Neuronal stem cell (in vitro differentiated cells): ENCODE data around the gene ZNF705A.
"Not testable (repeated sequence)": the region's sequence is repeated elsewhere in the genome, so short reads cannot be mapped to it uniquely, and the experiment has no call there.

Experiments used
- DNase-seq: peaks from one replicate; pipeline ENCODE4 v3.0.0-alpha.2; 2013; ENCODE audit warnings: low spot score
- H2AFZ ChIP-seq: one replicate; pipeline ENCODE4 v1.6.1; 2013; ENCODE audit warnings: mild to moderate bottlenecking, low read length, inconsistent platforms
- H2AK5ac ChIP-seq: 2 replicates; pipeline ENCODE4 v1.6.1; 2013; ENCODE audit warnings: low read depth, mild to moderate bottlenecking, inconsistent platforms, low read length, moderate library complexity, mixed read lengths
- H2BK120ac ChIP-seq: 2 replicates; pipeline ENCODE4 v1.6.1; 2013; ENCODE audit warnings: low read depth, mild to moderate bottlenecking, inconsistent platforms, low read length, moderate library complexity, mixed read lengths
- H2BK12ac ChIP-seq: one replicate; pipeline ENCODE4 v1.6.1; 2013; ENCODE audit warnings: low read length, inconsistent platforms
- H2BK15ac ChIP-seq: 2 replicates; pipeline ENCODE4 v1.6.1; 2013; ENCODE audit warnings: mild to moderate bottlenecking, low read length, inconsistent platforms, mixed read lengths
- H2BK5ac ChIP-seq: one replicate; pipeline ENCODE4 v1.6.1; 2013; ENCODE audit warnings: inconsistent platforms, mild to moderate bottlenecking, low read length, moderate library complexity
- H3K14ac ChIP-seq: one replicate; pipeline ENCODE4 v1.6.1; 2013; ENCODE audit warnings: low read length, inconsistent platforms
- H3K18ac ChIP-seq: 2 replicates; pipeline ENCODE4 v1.6.1; 2013; ENCODE audit warnings: low read length, inconsistent platforms
- H3K23ac ChIP-seq: 2 replicates; pipeline ENCODE4 v1.6.1; 2013; ENCODE audit warnings: low read depth, mild to moderate bottlenecking, mixed read lengths, low read length, inconsistent platforms; ENCODE audit not compliant: poor library complexity
- H3K27ac ChIP-seq: replicated peaks from 3 replicates; pipeline ENCODE4 v1.5.1; 2013; ENCODE audit warnings: low read length, inconsistent platforms
- H3K27me3 ChIP-seq, 3 experiments: 2 replicates each; pipeline ENCODE4 v1.6.1; 2013; ENCODE audit warnings: low read length in 3 of 3, mild to moderate bottlenecking in 2 of 3, inconsistent platforms in 1 of 3, low read depth in 1 of 3, mixed read lengths in 1 of 3, moderate library complexity in 1 of 3; ENCODE audit not compliant: control insufficient read depth in 3 of 3, insufficient read depth in 3 of 3
- H3K36me3 ChIP-seq, 2 donors: replicated peaks in 1 of 2; 2 replicates each; pipeline ENCODE4 v1.6.1; 2013; ENCODE audit warnings: low read length in 2 of 2; ENCODE audit not compliant: control insufficient read depth in 2 of 2, insufficient read depth in 2 of 2
- H3K4ac ChIP-seq: 2 replicates; pipeline ENCODE4 v1.6.1; 2013; ENCODE audit warnings: inconsistent platforms, mild to moderate bottlenecking, low read length, moderate library complexity
- H3K4me1 ChIP-seq, 2 donors: 1 replicate in 1 of 2; 2 replicates in 1 of 2; pipeline ENCODE4 v1.6.1; 2013; ENCODE audit warnings: low read length in 2 of 2, low read depth in 1 of 2; ENCODE audit not compliant: control insufficient read depth in 2 of 2, insufficient read depth in 1 of 2
- H3K4me2 ChIP-seq: one replicate; pipeline ENCODE4 v1.6.1; 2013; ENCODE audit warnings: mild to moderate bottlenecking, low read length, inconsistent platforms; ENCODE audit not compliant: insufficient read depth, poor library complexity, severe bottlenecking
- H3K4me3 ChIP-seq, 2 donors: 2 replicates each; pipeline ENCODE4 v1.5.1; 2013; ENCODE audit warnings: low read length in 2 of 2, mild to moderate bottlenecking in 2 of 2, inconsistent platforms in 1 of 2, moderate library complexity in 1 of 2
- H3K79me1 ChIP-seq: one replicate; pipeline ENCODE4 v1.6.1; 2013; ENCODE audit warnings: low read depth, mild to moderate bottlenecking, inconsistent platforms, low read length, moderate library complexity
- H3K9ac ChIP-seq: one replicate; pipeline ENCODE4 v1.6.1; 2013; ENCODE audit warnings: mild to moderate bottlenecking, low read depth, low read length, inconsistent platforms; ENCODE audit not compliant: poor library complexity
- H3K9me3 ChIP-seq, 2 donors: replicated peaks in 1 of 2; 2 replicates each; pipeline versions ENCODE3 to v1.6.1; 2013; ENCODE audit warnings: low read length in 2 of 2, mild to moderate bottlenecking in 2 of 2, inconsistent platforms in 1 of 2, low read depth in 1 of 2, mixed read lengths in 1 of 2, moderate library complexity in 1 of 2; ENCODE audit not compliant: control insufficient read depth in 2 of 2, insufficient read depth in 1 of 2
- H4K8ac ChIP-seq: one replicate; pipeline ENCODE4 v1.6.1; 2013; ENCODE audit warnings: low read depth, mild to moderate bottlenecking, inconsistent platforms, low read length, moderate library complexity
- H4K91ac ChIP-seq: one replicate; pipeline ENCODE4 v1.6.1; 2013; ENCODE audit warnings: low read length, low read depth, mild to moderate bottlenecking, inconsistent platforms; ENCODE audit not compliant: poor library complexity
- WGBS, 2 donors: extraction: QIAGEN DNeasy Blood & Tissue Kit; methylation state at CpG; one replicate each; pipeline ENCODE4 v1.1.7; 2013; ENCODE audit warnings: missing lambda C conversion rate in 2 of 2, mixed read lengths in 1 of 2; ENCODE audit not compliant: insufficient read length in 2 of 2, insufficient replicate concordance in 1 of 2; ENCODE audit errors: extremely low coverage in 2 of 2; 5-methylcytosine and 5-hydroxymethylcytosine counted together

Gene ZNF705A

DNA sequence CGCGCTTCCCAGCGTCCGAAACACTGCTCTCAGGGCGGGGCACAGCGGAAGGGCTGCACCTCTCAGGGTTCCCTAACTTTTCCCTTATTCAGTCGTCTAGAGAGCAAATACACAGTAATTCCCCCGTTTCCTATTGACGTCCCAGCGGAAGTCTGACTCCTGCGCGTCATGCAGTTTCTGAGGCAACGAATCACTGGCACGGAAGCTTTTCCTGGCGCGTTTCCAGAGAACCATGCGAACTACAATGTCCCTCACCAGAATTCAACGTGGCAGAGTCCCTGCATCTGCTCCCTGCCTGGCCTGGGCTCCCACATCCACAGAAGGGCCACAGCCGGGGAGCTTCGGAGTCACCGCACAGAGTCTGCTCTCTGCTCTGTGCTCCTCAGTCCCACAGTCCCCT, 64.6 kb downstream of the ZNF705A start:
- no CpG with 5 or more reads among the region's 21 CpGs for WGBS, 2 donors
- not testable (repeated sequence) for H2BK12ac ChIP-seq

GRCh38 chr12:8221844-8222243, 65.0 kb downstream of the ZNF705A start:
- not testable (repeated sequence) for H3K4me2 ChIP-seq, H2BK15ac ChIP-seq, H2BK5ac ChIP-seq, H2BK120ac ChIP-seq, H2AFZ ChIP-seq, H2BK12ac ChIP-seq, H3K4me3 ChIP-seq, H3K14ac ChIP-seq, H3K4ac ChIP-seq, H3K27ac ChIP-seq, H3K9ac ChIP-seq, H3K23ac ChIP-seq, H3K79me1 ChIP-seq, H3K27me3 ChIP-seq, H3K4me1 ChIP-seq, H4K8ac ChIP-seq, H3K36me3 ChIP-seq, H4K91ac ChIP-seq, H2AK5ac ChIP-seq, DNase-seq, H3K18ac ChIP-seq, H3K9me3 ChIP-seq
- no CpG with 5 or more reads among the region's 21 CpGs for WGBS, 2 donors

More for the DNA sequence above, 64.6 kb downstream of the ZNF705A start:
- not testable (repeated sequence) for H3K27ac ChIP-seq, H2AFZ ChIP-seq, H3K36me3 ChIP-seq, H3K79me1 ChIP-seq, H3K4me1 ChIP-seq, H2AK5ac ChIP-seq, H3K4me3 ChIP-seq, H3K27me3 ChIP-seq, H3K4me2 ChIP-seq, H2BK120ac ChIP-seq, H3K18ac ChIP-seq, H4K91ac ChIP-seq, H3K14ac ChIP-seq, H4K8ac ChIP-seq, H3K4ac ChIP-seq, H2BK5ac ChIP-seq, H3K9me3 ChIP-seq, DNase-seq, H3K9ac ChIP-seq, H2BK15ac ChIP-seq, H3K23ac ChIP-seq

DNA sequence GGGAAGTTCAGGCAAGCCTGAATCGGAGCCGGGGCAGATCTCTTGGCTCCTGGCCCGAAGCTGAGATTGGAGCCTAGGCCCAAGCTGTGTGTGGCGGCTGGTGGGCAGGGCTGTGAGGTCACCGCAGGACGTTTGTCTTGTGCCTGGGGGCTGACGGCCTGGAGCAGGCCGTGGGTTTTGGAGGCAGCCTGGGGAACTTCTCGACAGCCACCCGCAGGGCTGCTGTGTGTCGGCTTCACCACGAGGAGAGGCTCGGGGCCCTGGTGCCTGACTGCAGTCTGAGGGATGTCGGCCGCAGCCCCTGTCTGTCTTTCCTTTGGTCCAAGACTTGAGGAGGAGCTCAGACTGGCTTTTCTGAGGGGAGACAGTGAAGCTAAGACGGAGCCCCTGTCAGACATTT, 65.5 kb downstream of the ZNF705A start:
- not testable (repeated sequence) for H3K36me3 ChIP-seq, H3K9ac ChIP-seq, H3K23ac ChIP-seq, H3K4me1 ChIP-seq, H2AK5ac ChIP-seq, DNase-seq, H2BK120ac ChIP-seq, H3K27ac ChIP-seq, H3K9me3 ChIP-seq, H3K4me2 ChIP-seq, H2BK15ac ChIP-seq, H2AFZ ChIP-seq, H3K14ac ChIP-seq, H3K79me1 ChIP-seq, H3K27me3 ChIP-seq, H2BK5ac ChIP-seq, H4K91ac ChIP-seq, H4K8ac ChIP-seq, H3K4ac ChIP-seq, H3K4me3 ChIP-seq, H3K18ac ChIP-seq, H2BK12ac ChIP-seq
- no CpG with 5 or more reads among the region's 16 CpGs for WGBS, 2 donors

DNA sequence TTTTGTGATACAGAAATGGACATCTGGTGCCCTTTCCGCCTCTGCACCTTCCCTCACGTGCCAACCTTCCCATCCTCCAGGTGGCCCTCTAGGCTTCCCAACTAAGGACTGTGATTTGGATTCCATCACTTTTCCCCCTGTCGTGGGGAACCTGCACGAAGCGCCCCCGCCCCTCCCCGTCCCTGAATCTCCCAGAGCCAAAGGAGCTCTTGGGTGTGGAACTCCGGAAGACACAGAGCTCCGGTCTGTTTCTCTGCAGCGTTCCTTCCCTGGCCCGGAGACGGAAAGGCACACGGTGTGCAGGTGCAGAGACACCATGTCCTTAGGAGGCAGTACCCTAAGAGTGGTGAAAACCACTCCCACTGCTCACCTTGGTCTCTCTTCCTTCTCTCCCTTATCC, 66.8 kb downstream of the ZNF705A start:
- H3K4me3 ChIP-seq, H2BK15ac ChIP-seq, H3K18ac ChIP-seq, H3K36me3 ChIP-seq, H3K4me2 ChIP-seq, H3K27ac ChIP-seq, H2AK5ac ChIP-seq, H3K4ac ChIP-seq, H3K79me1 ChIP-seq, H3K23ac ChIP-seq, H3K27me3 ChIP-seq, H3K9me3 ChIP-seq, H3K9ac ChIP-seq, H2AFZ ChIP-seq, H4K8ac ChIP-seq, H2BK5ac ChIP-seq, DNase-seq, H3K14ac ChIP-seq, H2BK12ac ChIP-seq, H3K4me1 ChIP-seq, H4K91ac ChIP-seq, H2BK120ac ChIP-seq: not testable (repeated sequence)
- WGBS, 2 donors: no CpG with 5 or more reads among the region's 13 CpGs
